GM18951 (cell line): ENCODE measurements around the gene EYS.
"Not testable (repeated sequence)": the region's sequence is repeated elsewhere in the genome, so short reads cannot be mapped to it uniquely, and the experiment has no call there.

ENCODE experiments used
- POLR2A ChIP-seq: IDR thresholded peaks from 4 replicates; pipeline ENCODE4 v1.6.1; 2011; ENCODE audit warnings: mild to moderate bottlenecking; ENCODE audit not compliant: insufficient read length, insufficient read depth; ENCODE audit errors: extremely low read depth
- in situ Hi-C: fragments of 300-500 bp; cut with MboI; formaldehyde crosslinking; loops from one replicate; pipeline ENCODE4 v1.12.0; 2022; ENCODE audit warnings: low sequenced_read_pairs, mixed read lengths, inconsistent platforms; ENCODE audit not compliant: unreplicated experiment

EYS gene

GRCh38 chr6:65569505-65569904 lies 137.5 kb downstream of the EYS start:
- in situ Hi-C loops: no loop called here
- TF ChIP-seq POLR2A: no peak

- in situ Hi-C loops: not testable (repeated sequence)
Observed at GRCh38 chr6:65569056-65569455, 138.0 kb downstream of the EYS start.

DNA sequence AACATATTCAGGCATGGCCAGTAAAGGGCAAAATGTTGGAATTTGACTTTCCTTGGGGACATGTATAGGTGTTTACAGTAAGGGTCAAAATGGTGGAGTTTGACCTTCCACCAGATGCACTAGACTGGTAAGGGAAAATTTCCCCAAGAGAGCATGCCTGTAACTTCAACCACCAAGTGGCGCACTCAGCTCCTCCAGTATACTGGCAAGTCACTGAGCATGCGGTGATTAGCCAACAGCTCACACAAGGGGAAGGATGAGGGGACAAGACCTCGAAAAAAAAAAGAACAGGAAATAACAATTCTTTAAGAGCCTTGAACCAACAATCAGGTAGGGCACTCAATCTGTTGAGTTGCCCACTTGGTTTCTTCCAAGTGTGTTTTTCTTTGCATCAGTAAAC lies 140.9 kb downstream of the EYS start:
- in situ Hi-C loops: no loop called here
- no peak for TF ChIP-seq POLR2A

DNA sequence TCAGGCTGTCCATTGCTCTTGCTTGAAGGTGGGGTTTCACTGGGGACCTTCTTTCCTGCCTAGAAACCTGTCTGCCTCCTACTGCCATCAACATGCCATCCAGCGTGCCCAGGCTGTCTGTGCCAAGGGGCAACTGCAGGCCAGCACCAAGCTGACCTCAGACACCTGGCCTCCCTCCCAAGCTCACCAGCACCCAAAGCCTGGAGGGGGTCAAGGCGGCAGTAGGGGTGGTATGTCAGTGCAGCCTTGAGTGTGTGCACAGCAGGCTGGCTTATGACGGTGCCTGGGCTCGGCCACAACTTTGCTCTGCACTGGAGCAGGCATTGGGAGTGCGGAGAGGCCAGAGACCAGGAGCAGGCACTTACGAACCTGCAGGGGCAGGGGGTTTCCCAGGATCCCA lies 149.0 kb downstream of the EYS start:
- in situ Hi-C loops: no loop called here
- TF ChIP-seq POLR2A: no peak

DNA sequence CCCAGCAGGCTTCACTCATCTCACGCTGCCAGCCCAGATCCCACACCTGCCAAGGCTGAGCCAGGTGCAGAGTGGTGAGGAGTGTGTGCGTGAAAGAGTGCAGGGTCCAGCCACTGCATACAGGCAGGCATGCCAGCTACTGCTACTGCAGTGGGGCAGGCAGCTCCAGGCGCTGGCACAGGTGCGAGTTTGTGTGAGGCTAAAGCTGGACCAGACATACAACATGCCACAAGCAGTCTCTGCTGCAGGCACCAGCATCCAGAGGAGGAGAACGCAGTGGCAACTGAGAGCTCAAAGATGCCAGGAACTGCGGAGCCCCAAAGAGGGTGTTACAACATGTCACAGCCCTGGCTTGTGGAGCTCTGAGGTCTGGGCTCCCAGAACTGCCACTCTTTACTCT lies 149.8 kb downstream of the EYS start:
- no peak for TF ChIP-seq POLR2A
- in situ Hi-C loops: no loop called here

DNA sequence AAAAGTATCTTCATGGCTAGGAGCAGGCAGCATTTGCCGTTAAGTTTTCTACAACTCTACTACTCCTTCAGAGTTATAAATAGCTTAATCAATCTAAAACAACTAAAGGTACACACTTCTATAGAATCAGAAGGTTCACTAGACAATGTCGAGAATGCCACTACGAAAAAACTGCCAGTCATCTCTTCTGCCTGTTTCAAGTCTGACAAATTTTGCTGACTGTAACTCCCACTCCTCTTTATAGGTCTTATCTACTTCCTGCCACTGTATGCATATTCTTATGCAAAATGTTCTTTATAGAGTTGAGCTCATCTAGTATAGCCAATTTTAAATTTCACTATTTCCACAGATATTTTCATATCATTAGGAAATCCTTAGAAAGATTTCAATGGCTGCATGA lies 160.1 kb downstream of the EYS start:
- in situ Hi-C loops: no loop called here
- no peak for TF ChIP-seq POLR2A

GRCh38 chr6:65545920-65546319 lies 161.1 kb downstream of the EYS start:
- no peak for TF ChIP-seq POLR2A
- in situ Hi-C loops: no loop called here

DNA sequence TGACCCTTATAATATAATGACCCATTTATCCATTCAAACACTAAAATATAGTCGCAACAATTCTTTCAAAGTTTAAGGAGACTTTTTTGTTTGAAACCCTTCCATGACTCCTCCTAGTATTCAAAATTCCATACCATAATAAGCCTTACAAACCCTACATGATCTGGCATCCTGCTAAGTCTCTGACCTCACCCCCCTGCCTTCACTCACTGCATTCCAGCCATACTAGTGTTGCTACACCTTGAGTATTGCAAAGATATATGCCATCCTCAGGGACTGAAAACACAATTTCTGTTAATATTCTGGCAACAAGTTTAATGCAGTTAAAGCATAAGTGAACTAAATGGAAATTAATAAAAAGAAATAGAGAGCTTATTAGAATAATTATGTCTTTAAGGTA lies 168.4 kb downstream of the EYS start:
- no peak for TF ChIP-seq POLR2A
- in situ Hi-C loops: no loop called here

- no peak for TF ChIP-seq POLR2A
- in situ Hi-C loops: no loop called here
Observed at GRCh38 chr6:65537600-65537999, 169.4 kb downstream of the EYS start.

DNA sequence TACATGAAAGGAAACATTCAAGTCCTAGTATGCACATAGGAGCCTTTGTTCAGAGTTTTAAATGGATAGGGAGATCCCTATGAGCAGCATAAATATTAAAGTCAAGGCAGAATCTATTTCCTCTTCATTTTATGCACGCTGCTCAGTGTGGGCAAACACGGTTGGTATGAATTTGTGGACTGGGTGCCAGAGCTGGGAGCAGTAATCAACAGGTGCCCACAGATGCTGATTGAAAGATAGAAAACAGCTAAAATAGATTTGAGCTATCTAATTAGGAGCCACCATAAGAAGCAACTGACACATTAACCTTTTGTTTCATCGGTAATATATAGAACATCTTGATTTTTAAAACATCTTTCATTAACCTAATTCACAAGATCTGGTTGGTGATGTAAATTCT lies 175.5 kb downstream of the EYS start:
- no peak for TF ChIP-seq POLR2A
- in situ Hi-C loops: no loop called here

- in situ Hi-C loops: no loop called here
- TF ChIP-seq POLR2A: no peak
Observed at GRCh38 chr6:65524232-65524631, 182.8 kb downstream of the EYS start.

- in situ Hi-C loops: no loop called here
- TF ChIP-seq POLR2A: no peak
Observed at GRCh38 chr6:65505736-65506135, 201.3 kb downstream of the EYS start.

GRCh38 chr6:65501045-65501444 lies 206.0 kb downstream of the EYS start:
- in situ Hi-C loops: no loop called here
- no peak for TF ChIP-seq POLR2A

DNA sequence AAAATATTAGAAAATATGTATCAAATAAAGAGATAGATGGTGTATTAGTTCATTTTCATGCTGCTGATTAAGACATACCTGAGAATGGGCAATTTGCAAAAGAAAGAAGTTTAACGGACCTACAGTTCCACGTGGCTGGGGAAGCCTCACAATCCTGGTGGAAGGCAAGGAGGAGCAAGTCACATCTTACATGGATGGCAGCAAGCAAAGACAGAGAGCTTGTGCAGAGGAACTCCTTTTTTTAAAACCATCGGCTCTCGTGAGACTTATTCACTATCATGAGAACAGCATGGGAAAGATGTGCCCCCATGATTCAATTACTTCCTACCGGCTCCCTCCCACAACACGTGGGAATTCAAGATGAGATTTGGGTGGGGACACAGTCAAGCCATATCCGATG lies 223.4 kb downstream of the EYS start:
- in situ Hi-C loops: not testable (repeated sequence)

GRCh38 chr6:65469650-65470049 lies 237.4 kb downstream of the EYS start:
- in situ Hi-C loops: no loop called here
- no peak for TF ChIP-seq POLR2A
